NCI-H69 (cell line): ENCODE results near the gene MEGF8.

Experiments used
- DNase-seq: peaks from one replicate; lab custom pipeline; 2025; lab: John Stamatoyannopoulos, UW

Gene MEGF8

GRCh38 chr19:42286349-42287016 lies 39.0 kb upstream of the MEGF8 start:
- DNase-seq = no peak

DNA sequence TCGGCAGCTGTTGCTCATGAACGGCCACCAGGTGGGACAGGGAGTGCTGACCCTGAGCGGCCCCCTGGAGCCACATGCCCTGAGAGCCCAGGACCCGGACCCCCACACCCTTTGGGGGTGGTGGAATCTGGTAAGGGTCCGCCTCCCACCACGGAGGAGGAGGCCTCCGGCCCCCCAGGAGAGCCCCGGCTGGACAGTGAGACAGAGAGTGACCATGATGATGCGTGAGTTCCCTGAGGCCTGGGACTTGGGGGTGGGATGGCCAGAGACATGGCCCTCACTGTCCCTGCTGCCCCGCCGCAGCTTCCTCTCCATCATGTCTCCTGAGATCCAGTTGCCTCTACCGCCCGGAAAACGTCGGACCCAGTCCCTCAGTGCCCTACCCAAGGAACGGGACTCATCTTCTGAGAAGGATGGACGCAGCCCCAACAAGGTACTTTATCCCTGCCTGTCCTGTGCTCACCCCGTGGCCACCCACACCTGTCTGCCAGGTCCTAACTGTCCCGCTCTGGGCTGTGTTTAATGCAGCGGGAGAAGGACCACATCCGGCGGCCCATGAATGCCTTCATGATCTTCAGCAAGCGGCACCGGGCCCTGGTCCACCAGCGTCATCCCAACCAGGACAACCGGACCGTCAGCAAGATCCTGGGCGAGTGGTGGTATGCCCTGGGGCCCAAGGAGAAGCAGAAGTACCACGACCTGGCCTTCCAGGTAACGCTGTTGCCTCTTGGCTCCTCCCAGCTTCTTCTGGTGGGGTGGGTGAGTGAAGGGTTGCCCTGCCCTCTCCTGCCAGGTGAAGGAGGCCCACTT lies 38.2 kb upstream of the MEGF8 start:
- DNase-seq = no peak

DNA sequence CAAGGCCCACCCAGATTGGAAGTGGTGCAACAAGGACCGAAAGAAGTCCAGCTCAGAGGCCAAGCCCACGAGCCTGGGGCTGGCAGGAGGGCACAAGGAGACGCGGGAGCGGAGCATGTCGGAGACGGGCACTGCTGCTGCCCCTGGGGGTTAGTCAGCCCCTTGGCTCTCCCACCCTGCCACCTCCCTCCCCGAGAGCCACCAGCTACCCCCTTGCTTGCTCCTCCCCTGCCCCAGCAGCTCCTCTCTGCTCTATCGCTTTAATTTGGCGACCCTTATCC lies 37.7 kb upstream of the MEGF8 start:
- no peak for DNase-seq

GRCh38 chr19:42288387-42288786 lies 37.0 kb upstream of the MEGF8 start:
- DNase-seq = no peak

GRCh38 chr19:42288881-42289555 lies 36.4 kb upstream of the MEGF8 start:
- no peak for DNase-seq

DNA sequence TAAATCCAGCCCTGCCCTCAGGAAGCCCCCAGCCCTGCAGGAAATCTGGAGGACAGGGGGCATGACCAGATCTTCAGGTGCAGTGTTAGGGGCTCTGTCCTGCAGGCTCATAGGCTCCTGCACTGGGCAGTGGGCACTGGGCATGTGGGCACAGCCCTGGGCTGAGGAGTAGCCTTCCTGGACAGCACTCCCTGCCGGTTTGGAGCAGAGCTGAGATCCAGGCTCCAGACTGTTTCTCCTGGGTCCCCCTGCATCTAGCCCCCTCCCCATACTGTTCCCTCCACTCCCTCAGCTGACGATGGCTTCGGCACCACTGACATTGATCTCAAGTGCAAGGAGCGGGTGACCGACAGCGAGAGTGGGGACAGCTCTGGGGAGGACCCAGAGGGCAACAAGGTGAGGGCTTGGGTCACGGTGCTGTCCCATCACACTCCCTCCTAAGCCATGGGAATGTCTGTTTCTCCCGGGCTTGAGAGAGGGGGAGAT lies 35.8 kb upstream of the MEGF8 start:
- DNase-seq = no peak

- DNase-seq = no peak
These were observed 35.3 kb upstream of the MEGF8 start for GRCh38 chr19:42290136-42290522.

DNA sequence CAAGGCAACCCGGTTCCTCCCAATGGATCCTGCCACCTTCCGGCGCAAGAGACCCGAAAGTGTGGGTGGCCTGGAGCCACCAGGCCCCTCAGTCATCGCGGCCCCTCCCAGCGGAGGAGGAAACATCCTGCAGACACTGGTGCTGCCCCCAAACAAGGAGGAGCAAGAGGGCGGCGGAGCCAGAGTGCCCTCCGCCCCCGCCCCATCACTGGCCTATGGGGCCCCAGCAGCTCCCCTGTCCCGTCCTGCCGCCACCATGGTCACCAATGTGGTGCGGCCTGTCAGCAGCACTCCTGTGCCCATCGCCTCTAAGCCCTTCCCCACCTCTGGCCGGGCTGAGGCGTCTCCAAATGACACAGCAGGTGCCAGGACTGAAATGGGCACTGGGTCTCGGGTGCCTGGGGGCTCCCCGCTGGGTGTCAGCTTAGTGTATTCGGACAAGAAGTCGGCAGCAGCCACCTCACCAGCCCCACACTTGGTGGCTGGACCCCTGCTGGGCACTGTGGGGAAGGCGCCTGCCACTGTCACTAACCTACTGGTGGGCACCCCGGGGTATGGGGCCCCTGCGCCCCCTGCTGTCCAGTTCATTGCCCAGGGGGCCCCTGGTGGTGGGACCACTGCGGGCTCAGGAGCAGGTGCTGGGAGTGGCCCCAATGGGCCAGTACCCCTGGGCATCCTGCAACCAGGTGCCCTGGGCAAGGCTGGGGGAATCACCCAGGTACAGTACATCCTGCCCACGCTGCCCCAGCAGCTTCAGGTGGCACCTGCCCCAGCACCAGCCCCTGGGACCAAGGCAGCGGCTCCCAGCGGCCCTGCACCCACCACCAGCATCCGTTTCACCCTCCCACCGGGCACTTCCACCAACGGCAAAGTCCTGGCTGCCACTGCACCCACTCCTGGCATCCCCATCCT lies 34.7 kb upstream of the MEGF8 start:
- DNase-seq = no peak

DNA sequence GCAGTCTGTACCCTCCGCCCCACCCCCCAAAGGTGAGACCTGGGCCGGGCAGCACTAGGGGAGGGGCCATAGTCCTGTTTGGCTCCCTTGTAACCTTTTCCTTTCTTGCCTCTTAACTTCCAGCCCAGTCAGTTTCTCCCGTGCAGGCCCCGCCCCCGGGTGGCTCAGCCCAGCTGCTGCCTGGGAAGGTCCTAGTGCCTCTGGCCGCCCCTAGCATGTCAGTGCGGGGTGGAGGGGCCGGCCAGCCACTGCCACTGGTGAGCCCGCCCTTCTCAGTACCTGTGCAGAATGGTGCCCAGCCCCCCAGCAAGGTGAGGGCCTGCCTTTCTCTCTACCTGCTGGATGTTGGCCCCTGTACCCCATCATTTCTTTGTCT lies 34.0 kb upstream of the MEGF8 start:
- no peak for DNase-seq

GRCh38 chr19:42292042-42292960 lies 33.1 kb upstream of the MEGF8 start:
- DNase-seq = no peak

GRCh38 chr19:42292963-42293362 lies 32.5 kb upstream of the MEGF8 start:
- no peak for DNase-seq

- DNase-seq = no peak
These were observed 31.9 kb upstream of the MEGF8 start for GRCh38 chr19:42293540-42293939.

- DNase-seq = no peak
These were observed 31.5 kb upstream of the MEGF8 start for GRCh38 chr19:42293948-42294347.

- no peak for DNase-seq
These were observed 30.8 kb upstream of the MEGF8 start for GRCh38 chr19:42294471-42295137.

DNA sequence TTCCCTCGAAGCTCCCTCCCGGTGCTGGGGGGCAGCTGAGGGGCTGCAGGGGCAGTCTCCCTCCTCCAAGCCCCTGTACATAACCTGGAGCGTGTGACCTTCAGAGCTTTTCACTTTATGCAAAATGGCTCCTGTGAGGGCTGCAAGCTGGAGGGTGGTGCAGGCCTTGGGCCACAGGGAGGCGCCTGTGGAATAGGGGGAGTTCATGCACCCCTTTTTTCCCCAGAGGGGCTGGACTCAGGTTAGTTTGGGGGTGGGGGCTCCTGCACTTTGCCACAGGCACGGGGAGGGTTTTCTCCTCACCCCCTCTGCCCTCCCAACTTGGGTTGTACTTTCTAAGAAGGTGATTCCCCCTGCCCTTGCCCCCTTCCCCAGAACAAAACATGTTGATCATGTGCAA lies 30.1 kb upstream of the MEGF8 start:
- no peak for DNase-seq

GRCh38 chr19:42295831-42296525 lies 29.5 kb upstream of the MEGF8 start:
- peak; percentile 83 for DNase-seq

DNA sequence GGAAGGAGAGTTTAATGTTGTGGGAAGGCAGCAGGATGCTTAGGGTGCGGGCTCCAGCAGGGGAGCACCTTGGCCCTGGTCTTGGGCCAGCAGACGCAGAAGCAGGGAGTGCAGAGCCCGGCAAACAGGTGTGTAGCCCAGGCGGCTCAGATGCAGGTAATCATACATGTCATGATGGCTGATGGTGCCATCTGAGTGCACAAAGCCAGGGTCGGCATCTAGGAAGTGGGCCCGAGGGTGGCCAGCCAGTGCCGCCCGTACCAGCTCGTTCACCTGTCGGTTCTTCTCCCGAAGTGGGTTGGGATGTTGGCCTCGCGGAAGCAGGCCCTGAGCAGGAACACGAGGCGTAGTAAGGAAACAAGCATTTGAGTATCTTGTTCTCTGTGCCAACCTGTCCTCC lies 28.4 kb upstream of the MEGF8 start:
- no peak for DNase-seq

- DNase-seq = peak; percentile 71
These were observed 23.7 kb upstream of the MEGF8 start, which contains the start of gene PRR19 for GRCh38 chr19:42301646-42302203. TSS of gene PRR19 (plus strand) at chr19:42302132. CDS start at chr19:42309585, 7,453 bp downstream.

- DNase-seq = peak; percentile 72
These were observed 22.4 kb upstream of the MEGF8 start for GRCh38 chr19:42303101-42303464.

GRCh38 chr19:42303876-42304275 lies 21.6 kb upstream of the MEGF8 start:
- DNase-seq = no peak
